GM18498 (cell line): ENCODE measurements around the gene RYR2.

Experiments used
- ATAC-seq: cut with Tn5 transposase; IDR thresholded peaks from one replicate; pipeline ENCODE4 v1.9.1; 2021; ENCODE audit warnings: mild to moderate bottlenecking, moderate library complexity; ENCODE audit not compliant: unreplicated experiment

RYR2 gene

DNA sequence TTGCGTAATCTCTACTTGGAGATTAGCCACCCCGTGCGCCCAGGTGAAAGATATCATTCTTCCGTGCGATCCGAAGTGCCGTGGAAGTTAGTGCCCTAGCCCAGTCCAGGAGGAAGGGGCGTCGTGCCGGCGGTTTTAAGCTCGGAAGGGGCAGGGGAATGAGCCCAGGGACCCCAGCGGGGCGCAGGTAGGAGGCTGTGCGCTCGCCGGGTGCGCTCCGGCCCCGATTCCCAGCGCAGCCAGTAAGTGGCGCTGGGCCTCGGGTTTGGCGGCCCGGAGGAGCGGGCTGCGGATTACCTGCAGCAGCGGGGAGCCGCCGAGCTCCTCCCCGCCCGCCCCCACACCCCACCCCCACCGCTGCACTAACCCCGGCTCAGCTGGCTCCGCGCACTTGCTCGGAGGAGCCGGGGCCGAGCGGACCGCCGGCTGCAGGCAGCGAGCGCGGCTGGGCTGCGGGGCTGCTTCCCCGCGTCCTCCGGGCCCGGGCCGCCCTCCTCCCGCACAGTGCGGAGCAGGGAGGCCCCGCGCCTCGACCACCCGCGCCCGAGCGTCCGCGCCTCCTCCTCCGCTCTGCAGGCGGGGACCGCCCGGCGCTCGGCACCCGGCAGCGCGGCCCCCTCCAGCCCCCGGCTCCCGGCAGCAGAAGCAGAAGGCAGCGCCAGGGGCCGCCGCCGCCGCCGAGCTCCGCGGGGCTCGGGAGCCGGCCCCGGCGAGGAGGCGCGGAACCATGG lies at the start of gene RYR2:
Gene RYR2, plus strand, starts transcription at position 390 of the 731 bp plus-strand sequence. Its CDS starts 338 bp downstream, at position 728.
- ATAC-seq = no peak

DNA sequence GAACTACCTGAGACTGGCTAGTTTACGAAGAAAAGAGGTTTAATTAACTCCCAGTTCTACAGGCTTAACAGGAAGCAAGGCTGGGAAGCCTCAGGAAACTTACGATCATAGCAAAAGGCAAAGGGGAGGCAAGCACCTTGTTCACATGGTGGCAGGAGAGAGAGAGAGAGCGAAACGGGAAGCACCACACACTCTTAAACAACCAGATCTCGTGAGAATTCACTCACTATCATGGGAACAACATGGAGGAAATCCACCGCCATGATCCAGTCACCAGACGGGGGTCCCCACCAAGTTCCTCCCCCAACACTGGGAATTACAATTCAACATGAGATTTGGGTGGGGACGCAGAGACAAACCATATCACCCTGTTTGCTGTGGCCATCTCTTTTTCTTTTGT lies 49.5 kb upstream of the RYR2 start:
- ATAC-seq = no peak

DNA sequence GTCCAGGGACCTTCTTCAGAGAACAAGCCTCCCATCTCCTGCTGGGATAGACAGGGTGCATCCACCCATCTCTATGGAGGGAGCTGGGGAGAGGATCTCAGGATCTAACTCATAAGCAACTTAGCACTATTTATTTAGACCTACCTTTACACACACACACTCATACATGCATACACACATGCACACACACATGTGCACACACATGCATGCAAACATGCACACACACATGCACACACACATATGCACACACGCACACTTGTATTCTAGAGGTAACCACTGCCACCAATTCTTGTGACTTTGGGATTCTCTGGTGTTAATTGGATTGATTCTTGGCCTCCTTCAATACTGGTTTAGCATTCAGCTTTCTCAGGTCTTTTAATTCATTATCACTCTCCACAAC lies 47.5 kb upstream of the RYR2 start:
- no peak for ATAC-seq

DNA sequence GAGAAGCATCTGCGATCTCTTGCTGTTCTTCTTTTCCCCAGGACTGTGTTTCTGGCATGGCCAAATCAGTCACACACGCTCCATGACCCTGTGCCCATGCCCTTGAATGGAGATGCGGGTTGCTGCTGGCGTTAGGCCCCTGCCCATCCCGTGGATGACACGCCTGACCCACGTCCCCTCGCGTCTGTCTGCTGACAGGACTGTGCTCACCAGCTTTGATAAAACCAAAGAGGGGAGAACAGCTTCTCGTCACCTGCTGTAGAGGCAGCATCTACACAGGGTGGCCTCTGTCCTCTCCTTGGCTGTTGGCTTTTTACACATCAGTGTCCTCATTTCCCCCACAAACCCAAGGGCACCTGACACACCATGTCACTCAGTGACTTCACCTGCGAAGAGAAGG lies 44.6 kb upstream of the RYR2 start:
- ATAC-seq = no peak

DNA sequence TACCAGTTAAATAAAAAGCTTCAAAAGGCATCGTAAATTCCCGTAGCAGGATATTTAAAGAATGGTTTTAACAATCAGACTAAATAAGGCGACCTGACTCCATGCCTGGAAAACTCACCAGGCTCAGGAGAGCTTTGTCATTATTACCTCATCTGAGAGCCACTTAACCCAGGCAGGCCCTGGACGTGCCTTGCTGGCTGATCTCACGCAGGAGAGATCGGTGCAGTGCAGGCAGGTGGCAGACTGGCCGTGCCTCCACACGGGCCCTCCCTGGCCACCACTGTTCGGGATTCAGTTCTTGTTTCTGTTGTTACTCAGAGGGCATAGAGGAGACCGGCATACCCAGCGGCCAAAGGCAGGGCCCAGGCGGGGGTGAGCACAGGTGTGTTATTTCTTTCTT lies 44.1 kb upstream of the RYR2 start:
- ATAC-seq = no peak

DNA sequence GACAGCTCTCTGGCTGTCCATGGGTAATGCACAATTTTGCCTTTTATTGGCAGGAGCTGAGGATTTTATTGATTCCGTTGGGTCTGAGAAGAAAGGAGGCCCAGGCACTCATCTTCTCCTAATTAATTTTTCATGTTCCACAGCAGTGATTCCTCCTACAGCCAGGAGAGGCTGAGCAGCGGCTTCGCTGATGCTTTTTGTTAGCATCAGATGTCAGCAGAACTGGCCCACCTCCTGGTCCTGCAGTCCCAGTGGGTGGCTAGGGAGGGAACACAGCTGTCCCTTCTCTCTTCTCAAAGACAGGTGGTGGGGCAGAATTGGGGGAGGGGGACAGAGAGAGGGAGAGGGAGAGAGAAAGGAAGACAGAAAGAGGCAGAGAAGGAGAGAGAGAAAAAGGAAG lies 43.4 kb upstream of the RYR2 start:
- ATAC-seq = no peak

DNA sequence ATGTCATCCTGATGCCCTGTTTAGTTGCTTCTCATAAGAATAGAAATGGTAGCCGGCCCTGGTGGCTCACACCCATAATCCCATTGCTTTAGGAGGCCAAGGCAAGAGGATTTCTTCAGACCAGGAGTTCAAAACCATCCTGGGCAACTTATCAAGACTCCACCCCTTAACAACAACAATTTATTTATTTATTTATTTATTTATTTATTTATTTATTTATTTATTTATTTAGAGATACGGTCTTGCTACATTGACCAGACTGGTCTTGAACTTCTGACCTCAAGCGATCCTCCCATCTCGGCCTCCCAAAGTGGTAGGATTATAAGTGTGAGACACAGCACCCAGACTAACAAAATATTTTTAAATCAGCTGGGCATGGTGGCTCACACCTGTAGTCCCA lies 41.8 kb upstream of the RYR2 start:
- ATAC-seq = no peak

DNA sequence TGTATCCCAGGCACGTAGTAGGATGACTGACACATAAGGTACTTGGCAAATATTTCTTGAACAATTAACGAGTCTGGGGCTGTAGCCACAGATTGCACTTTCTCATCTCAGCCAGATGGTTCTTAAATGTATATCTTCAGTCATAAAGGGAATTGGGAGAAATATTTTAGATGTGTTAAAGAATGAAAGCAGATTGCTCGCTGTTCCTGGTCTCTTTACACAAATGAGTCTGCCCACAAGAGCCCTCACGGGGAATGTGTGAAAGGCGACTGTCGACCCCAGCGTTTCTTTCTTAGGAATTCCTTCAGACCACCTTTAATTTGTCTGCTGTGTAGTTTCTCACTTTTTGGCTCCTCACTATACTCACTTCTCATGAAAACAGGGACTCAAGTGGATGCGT lies 38.5 kb upstream of the RYR2 start:
- ATAC-seq = no peak

DNA sequence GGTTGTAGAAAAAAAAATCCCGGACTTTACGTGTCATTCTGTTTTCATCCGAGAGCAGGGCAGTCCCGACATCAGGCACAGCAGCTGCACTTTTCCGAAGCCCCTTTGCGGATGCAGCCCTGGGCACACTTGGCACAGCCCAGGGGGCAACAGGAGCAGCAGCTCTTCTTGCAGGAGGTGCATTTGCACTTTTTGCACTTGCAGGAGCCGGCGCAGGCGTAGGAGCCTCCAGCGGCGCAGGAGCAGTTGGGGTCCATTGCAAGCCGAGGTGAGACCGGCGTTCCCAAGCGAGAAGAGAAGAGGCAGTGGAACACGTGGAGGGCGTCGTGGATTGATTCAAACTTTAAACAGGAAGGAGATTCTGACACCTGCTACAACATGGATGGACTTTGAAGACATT lies 37.9 kb upstream of the RYR2 start, which contains the start of gene MT1HL1:
Gene MT1HL1, minus strand, starts transcription at position 326 of the 400 bp plus-strand sequence. Its CDS starts 69 bp downstream, at position 257.
- ATAC-seq = no peak

DNA sequence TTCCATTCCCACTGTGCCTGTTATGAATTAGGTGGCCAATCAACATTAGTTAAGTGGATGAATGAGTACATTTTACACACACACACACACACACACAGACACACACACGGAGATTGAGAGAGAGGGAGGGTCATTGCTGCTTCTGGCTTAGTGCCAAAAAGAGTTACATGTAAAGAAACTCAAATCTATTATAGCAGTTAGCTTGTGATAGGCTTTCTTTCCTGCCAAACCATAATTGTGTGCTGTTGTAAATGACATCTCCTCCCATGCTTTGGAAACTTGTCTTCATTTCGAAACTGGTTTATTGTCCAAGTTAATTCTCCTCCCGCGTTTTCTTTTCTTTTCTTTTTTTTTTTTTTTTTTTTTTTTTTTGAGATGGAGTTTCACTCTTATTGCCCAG lies 36.3 kb upstream of the RYR2 start:
- no peak for ATAC-seq

DNA sequence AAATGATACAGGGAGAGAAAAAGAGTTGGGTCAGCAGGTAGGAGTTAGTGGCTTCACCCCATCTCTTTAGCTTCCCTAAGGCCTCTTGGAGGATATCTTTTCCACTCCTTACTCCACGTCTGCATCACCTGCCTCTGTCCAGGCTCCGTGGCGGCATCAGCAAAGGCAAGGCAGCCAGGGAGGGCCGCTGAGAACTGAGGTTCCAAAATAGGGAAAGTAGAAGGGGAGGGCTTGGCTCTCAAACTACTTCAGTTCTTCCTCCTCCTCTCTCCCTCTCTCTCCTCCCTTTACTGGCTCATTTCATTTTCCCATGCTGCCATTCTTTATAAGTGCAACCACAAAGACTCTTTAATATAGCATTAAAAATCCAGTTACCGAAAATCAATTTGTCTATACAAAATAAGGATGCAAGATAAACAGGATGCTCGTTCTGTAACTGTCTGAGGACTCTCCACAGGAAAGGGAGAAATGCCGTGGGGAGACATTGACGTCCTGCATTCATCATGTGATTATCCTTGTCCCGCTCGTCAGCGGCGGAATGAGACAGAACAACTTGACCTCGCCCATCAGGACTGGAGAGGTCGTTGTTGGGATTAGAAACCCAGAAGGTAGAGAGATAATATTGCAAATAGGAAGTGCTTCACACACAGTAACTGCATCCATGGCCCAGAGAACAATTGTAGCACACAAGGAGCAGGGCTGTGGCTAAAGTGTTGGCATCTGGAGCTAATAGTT lies 34.7 kb upstream of the RYR2 start:
- no peak for ATAC-seq

DNA sequence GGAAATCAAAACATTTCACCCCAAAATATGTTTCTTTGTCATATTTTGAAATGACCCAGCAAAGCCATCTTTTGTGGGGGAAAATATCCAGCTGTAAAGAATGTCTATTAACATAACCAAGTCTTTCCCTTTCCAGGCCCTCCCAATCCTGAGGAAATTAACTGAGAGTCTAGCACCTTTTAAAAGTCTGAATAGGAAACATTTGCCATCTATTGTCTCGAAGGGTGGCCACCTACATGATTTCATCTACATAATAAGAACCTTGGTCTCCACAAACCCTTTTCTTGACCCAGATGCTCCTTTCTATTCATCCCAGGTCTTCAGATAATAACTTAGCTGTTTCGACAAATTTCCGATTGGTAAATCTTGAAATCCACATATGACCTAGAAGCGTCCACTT lies 32.4 kb upstream of the RYR2 start:
- ATAC-seq = no peak

DNA sequence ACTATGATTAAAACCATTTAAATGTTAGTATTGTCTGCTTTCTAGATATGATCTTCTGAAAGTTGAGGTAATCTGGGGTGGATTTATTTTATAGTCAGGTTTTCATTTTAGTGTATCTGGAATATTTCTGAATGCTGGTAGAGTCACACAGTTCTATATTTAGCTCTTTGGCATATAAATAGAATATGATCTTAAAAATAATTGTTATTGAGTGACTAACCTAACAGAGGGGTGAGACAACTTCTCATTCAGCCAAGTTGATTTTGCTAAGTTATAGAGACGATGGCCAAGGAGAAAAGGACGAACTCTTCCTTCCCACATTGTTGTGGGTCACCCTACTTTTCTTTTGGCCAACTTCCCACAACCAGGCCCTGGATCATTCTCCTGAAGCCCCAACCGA lies 30.6 kb upstream of the RYR2 start:
- no peak for ATAC-seq

DNA sequence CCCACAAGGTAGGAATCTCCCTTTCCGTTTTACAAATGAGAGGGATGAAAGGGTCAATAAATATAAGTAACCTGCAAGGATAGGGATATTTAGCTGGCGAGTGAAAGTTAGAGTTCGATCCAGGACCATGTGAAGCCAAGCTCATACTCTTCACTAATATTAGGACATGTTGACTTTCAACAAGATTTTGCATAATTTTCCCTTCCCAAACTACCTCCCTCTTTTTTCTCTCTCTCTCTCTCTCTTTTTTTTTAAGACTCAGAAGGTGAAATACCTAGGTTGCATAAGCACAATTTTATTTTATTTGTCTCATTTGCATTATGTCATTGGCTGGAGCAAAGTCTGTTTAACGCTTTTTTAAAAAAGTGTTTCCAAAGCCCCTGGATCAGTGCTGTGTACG lies 29.6 kb upstream of the RYR2 start:
- ATAC-seq = no peak

DNA sequence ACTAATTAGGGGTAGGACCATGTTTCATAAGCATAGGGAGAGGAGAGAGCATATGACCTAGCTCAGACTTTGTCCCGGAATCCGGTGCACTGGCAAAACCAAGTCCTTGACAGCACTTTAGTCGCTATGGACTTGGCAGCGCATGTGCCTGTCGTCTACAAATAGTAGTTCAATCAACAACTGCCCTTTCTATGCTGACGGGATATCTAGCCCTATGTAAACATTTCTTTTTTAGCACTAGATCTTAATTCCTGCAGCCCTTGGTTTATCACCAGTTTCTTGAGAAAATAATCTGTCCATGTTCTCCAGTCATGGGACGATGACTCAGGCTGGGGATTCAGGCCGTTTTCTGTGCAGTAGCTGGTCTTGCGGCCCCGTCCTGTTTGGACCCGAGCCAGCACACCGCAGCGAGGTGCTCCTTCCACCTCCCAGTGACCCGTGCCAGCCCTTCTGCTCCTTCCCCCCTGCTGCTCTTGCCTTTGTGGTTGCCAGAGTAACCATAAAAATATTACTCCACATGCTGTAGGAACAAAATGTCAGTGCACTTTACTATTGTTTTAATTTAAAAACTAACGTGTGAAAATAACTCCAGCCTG lies 29.1 kb upstream of the RYR2 start:
- no peak for ATAC-seq

DNA sequence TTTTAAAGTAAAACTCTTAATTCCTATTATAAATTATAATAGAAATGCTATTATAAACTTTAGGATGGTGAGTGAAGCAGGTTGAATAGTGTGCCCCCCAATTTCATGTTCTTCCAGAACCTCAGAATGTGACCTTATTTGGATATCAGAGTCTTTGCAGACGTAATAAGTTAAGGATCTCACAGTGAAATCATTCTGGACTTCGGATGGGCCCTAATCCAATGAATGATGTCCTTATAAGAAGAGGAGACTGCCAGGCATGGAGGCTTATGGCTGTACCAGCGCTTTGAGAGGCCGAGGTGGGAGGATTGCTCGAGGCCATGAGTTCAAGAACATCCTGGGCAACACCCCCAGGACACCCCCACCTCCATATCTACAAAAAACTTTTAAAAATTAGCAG lies 28.4 kb upstream of the RYR2 start:
- no peak for ATAC-seq

DNA sequence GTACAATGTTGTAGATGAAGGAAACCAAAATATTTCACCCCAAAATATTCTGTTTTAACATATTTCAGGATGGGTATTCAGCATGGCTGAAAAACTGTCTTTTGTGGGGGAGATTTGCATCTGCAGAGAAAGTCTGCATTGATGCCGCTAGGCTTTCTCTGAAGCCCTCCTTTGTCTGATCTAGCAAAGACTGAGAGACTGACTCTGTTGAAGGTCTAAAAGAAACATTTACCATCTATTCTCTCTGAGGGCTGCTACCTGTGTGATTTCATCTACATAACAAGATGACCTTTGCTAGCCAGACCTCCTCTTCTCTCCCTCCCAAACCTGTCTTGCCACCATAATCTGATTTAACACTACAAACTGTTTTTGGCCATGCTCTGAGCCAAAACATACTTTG lies 25.4 kb upstream of the RYR2 start:
- no peak for ATAC-seq

DNA sequence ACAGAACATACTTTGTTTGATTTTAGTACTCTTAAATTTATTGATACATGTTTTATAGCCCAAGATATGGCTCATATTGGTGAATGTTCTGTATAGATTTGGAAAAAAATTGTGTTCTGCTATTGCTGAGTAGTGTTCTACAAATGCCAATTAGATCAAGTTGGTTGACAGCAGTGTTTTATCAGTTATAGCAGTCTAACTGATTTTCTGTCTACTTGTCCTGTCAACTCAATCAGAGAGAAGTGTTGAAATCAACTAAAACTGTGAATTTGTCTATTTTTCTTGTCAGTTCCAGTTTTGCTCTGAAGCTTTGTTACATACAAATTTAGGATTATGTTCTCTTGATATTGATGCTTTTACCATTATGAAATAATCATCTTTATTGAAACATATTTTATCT lies 23.1 kb upstream of the RYR2 start:
- ATAC-seq = no peak

DNA sequence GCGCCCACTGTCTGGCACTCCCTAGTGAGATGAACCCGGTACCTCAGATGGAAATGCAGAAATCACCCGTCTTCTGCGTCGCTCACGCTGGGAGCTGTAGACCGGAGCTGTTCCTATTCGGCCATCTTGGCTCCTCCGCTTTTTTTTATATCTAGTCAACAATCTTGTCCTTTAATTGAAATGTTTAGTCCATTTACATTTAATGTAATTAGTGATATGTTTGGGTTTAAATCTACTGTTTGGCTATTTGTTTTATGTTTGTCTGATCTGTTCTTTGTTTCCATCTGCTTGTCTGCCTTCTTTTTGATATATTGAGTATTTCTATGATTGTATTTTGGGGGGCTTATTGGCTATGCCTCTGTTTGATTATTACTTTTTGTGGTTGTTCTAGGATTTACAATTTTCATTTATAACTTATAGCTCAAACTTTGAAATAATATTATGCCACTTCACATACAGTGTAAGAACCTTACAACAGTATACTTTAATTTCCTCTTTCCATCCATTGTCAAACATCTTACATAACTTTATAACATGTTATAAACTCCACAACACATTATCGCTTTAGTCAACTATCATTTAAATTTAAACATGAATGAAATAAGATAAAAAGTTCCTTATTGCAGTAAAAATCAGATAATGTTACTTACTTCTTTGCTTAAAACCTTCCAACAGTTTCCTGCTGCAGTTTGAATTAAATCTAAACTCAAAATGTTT lies 16.5 kb upstream of the RYR2 start:
- no peak for ATAC-seq

DNA sequence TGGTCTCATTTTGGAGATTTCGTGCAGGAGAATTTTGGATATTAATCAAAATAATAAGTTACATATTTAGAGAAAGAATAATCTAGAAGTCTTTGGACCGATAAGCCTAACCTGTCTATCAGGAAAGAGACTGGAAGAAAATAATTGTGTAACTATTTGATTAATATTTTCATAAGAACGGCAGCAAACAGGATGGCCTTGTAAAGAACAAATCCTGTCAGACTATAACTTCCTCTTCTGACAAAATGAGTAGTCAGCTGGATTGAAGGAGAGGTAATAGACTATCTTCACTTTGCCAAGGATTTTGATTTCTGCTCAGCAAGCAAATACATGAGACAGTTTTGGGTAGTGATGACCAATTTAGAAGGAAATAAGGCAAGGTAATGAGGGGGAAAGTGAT lies 12.7 kb upstream of the RYR2 start:
- no peak for ATAC-seq

DNA sequence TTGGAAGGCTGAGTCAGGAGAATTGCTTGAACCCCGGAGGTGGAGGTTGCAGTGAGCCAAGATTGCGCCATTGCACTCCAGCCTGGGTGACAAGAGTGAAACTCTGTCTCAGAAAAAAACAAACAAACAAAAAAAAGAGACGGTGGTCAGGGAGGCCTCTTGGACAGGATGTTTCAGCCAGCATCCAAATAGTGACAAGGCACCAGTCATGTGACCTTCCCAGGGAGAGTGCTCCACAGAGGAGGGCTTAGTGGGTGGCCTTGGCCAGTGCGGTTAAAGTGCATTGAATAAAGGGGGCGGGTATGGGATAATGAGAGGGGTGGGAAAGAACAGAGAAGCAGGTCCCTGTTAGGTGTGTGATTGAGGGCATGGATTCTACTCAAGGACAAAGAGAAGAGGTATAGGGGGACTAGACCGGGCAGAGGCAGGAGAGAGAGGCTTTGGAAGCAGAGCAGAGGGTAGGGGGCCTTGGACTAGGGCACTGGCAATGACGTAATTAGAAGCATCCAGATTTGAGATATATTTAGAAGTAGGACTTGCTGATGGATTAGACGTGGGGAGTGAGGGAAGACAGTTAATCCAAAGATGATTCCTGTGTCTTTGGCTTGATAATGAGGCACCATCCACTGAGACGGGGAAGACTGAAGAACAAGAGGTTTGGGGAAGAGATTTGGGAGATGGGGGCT lies 12.0 kb upstream of the RYR2 start:
- ATAC-seq = no peak
